Effector memory CD4-positive, alpha-beta T cell (primary cell): ENCODE results near the gene LDLRAD3.

ENCODE experiments used
- DNase-seq, 3 donors: peaks; one replicate each; pipeline ENCODE4 v3.0.0-alpha.2; 2020
- H3K27ac ChIP-seq: 2 replicates; pipeline ENCODE4 v1.7.0; 2013; ENCODE audit warnings: mild to moderate bottlenecking, low read length, moderate library complexity; ENCODE audit not compliant: insufficient read depth, poor library complexity, severe bottlenecking
- H3K27me3 ChIP-seq: replicated peaks from 2 replicates; pipeline ENCODE4 v1.7.0; 2013; ENCODE audit warnings: mild to moderate bottlenecking, low read length; ENCODE audit not compliant: insufficient read depth, control insufficient read depth, poor library complexity, severe bottlenecking
- H3K36me3 ChIP-seq: 2 replicates; pipeline ENCODE4 v1.7.0; 2013; ENCODE audit warnings: mild to moderate bottlenecking, low read length, moderate library complexity; ENCODE audit not compliant: control insufficient read depth, insufficient read depth
- H3K4me1 ChIP-seq: 2 replicates; pipeline ENCODE4 v1.7.0; 2013; ENCODE audit warnings: low read length, mild to moderate bottlenecking; ENCODE audit not compliant: control insufficient read depth, insufficient read depth, poor library complexity, severe bottlenecking
- H3K4me3 ChIP-seq: 2 replicates; pipeline ENCODE4 v1.7.0; 2013; ENCODE audit warnings: low read length, low read depth, mild to moderate bottlenecking; ENCODE audit not compliant: insufficient read depth, poor library complexity, severe bottlenecking
- H3K9me3 ChIP-seq: 2 replicates; pipeline ENCODE4 v1.7.0; 2013; ENCODE audit warnings: mild to moderate bottlenecking, low read length, moderate library complexity; ENCODE audit not compliant: control insufficient read depth

The LDLRAD3 gene

DNA sequence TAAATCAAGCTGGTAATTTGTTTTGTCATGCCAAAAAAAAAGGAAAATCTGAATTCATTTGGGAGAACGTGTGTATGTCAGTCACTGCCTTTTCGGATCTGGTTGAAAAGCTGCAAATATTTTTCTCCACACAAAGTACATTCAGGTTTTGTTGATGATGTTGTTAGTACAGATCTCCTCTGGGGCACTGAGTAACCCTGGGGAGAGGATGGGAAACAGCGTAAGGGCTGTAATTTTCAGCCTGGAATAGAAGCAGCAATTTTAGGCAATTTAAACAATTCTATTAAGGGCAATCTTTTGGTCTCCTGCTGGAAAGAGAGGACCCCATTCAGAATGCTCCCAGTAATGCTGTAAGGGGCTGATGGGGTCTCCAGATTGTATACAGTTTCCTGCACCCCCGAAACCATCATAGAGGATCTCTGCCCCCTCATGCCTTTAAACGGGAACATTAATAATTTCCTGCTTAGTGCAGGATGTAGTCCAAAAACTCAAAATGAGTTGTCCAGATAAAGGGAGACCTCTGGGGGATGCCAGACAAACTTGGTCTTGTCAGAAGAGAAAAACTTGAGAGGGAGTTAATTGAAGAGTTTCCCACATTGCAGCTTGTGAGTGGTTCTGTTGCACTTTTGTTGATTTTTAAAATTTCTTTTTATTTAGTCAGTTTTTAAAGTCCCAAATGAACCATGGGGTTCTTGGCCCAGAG is 213.1 kb downstream of the LDLRAD3 start:
- no peaks in the 10 kb centered on the region for H3K27me3 ChIP-seq
- DNase-seq: no peak
- H3K27ac ChIP-seq: no peak overlapping the region
- H3K36me3 ChIP-seq: no peaks in the 10 kb centered on the region
- H3K4me1 ChIP-seq: no peaks in the 10 kb centered on the region
- H3K9me3 ChIP-seq: no peaks in the 10 kb centered on the region
- H3K4me3 ChIP-seq: no peak overlapping the region

DNA sequence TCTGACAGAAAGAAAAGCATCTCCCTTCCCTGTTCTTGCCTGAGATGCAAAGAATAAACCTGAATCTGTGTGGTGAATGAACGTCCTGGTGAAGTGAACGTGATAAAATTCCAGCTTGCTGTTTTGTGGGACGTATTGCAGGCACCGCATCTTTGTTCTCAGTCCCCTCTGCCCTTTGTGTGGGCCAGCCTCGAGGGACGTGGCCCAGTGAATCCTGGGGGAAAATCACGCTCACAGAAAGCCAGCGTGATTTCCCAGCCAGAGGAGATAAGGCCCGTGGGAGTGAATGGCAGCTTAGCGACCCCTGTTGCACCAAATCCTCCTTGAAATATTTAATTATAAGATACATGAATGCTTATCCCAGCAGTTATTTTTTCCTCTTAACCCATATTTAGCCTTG is 216.2 kb downstream of the LDLRAD3 start:
- Histone ChIP-seq H3K36me3 (no peaks in the 10 kb centered on the region), H3K4me3 (no peak overlapping the region), H3K27ac (no peak overlapping the region), H3K4me1 (no peaks in the 10 kb centered on the region), H3K9me3 (no peaks in the 10 kb centered on the region), H3K27me3 (no peaks in the 10 kb centered on the region)
- DNase-seq: no peak

DNA sequence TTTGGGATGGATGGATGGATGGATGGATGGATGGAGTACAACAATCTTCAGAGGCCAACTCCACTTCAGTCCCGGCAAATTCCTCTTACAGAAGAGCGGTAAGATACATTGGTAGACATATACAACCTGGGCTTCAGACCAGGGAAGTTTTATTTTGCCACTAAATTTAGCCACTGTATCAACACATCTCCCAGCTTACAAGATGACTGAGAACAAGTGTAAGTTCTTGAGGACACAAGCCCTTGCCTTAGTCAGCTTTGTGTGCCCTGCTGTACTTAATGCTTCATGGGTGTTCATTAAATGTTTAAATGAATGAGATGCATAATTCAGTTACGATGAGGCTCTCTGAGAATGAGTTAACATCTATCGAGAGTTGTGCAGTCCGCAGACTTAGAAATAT is 217.7 kb downstream of the LDLRAD3 start:
- no peaks in the 10 kb centered on the region for H3K36me3 ChIP-seq
- DNase-seq: no peak
- H3K27ac ChIP-seq: no peak overlapping the region
- no peaks in the 10 kb centered on the region for H3K9me3 ChIP-seq
- no peaks in the 10 kb centered on the region for H3K4me1 ChIP-seq
- H3K27me3 ChIP-seq: no peaks in the 10 kb centered on the region
- no peak overlapping the region for H3K4me3 ChIP-seq

DNA sequence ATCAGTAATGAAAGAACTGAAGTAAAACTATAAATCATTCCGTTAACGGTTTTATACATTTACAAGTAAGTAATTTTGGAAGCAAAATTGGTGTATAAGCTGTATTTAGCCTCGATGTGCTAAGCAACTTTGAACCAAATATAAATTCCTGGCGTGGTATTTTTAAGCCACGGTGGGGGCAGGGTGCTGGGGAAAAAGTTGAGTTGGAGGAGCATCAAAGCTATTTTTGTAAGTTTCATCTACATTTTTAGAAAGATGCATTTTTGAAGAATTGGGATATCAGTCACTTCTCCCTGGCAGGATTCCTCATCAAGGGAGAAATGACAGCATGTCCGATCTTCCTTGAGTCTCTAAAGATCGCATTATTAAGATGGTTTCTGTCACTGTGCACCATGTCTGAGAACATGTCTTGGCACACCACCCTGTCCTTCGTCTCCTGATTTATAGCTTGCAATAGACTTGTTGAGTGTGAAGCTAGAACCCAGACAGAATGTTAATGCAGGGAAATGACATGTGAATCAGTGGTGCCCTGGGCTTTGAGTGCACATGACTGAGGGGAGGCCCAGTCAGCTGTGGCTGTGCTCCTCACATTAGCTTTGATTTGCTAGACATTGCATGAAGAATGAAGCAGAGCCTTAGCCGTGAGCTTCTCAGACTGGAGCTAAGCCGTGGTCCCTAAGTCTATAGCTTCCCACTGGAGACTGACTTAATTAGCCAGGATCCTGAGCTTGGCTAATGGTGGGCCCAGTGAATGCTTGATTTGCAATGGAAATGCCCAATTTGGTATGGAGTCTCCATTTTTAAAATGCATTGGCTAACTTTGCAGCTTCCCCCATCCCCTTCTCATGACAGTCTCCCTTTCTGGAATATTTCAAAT is 218.4 kb downstream of the LDLRAD3 start:
- H3K27ac ChIP-seq: no peak overlapping the region
- no peak overlapping the region for H3K4me3 ChIP-seq
- no peak for DNase-seq
- H3K9me3 ChIP-seq: no peaks in the 10 kb centered on the region
- H3K27me3 ChIP-seq: no peaks in the 10 kb centered on the region
- H3K36me3 ChIP-seq: no peaks in the 10 kb centered on the region
- no peaks in the 10 kb centered on the region for H3K4me1 ChIP-seq

DNA sequence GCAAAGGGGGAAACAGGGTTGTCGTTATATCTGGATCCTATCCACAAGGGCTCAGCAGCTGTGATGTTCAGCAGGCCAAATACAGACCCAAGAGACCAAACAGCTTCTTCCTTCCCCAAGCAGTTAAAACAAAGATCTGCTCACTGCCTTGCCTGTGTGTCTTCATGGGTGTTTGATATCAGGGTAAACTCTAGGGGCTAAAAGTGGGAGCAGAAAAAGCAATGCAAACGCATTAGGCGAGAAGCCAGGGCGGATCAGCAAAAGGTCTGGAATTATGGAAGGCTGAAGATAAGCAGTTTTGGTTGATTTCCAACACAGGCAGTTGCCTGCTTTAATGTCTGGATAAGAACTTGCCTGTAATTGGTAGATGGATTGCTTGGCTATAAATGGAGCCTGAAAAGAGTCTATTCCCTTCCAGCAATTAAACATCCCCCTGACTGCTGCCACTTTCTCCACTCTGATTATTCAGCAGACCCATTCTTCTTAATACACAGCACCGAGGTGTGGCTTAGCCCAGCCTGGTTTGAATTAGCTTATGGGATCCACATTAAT is 219.1 kb downstream of the LDLRAD3 start:
- no peaks in the 10 kb centered on the region for H3K27me3 ChIP-seq
- H3K36me3 ChIP-seq: no peaks in the 10 kb centered on the region
- no peak for DNase-seq
- H3K27ac ChIP-seq: no peak overlapping the region
- H3K4me1 ChIP-seq: no peaks in the 10 kb centered on the region
- no peak overlapping the region for H3K4me3 ChIP-seq
- no peaks in the 10 kb centered on the region for H3K9me3 ChIP-seq

DNA sequence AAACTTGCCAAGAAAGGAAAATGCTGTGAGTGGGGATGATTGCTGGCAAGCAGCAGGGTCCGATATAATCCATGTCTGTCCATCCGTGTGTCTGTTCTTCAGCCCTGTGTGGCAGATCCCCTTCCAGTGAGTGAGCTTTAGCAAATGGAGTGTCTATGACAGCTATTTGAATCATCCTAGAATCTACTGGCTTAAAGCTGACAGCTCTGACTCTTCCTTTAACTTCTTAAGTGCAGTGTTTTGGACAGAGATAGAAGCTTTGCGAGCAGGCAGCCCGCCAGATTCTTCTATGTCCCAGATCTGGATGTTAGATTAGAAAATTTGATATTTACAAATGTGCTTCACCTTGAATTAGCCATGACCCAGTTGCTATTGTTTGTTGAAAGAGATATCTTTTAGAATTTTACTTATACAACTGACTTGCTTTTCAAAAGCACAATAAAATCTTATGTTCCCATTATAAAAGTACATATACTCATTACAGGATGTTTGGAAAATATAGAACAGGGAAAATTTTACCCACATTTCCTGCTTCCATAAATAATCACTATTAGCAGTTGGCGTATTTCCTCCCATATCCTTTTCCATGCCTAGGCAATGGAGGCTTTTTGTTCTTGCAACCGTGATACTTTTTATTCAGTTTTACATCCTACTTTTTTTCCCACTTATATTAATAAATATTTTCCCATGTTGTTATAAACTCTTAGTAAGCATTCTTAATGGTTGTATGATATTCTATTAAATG is 220.8 kb downstream of the LDLRAD3 start:
- no peak for DNase-seq
- no peaks in the 10 kb centered on the region for H3K36me3 ChIP-seq
- no peak overlapping the region for H3K4me3 ChIP-seq
- H3K27me3 ChIP-seq: no peaks in the 10 kb centered on the region
- no peak overlapping the region for H3K27ac ChIP-seq
- no peaks in the 10 kb centered on the region for H3K4me1 ChIP-seq
- H3K9me3 ChIP-seq: no peaks in the 10 kb centered on the region

DNA sequence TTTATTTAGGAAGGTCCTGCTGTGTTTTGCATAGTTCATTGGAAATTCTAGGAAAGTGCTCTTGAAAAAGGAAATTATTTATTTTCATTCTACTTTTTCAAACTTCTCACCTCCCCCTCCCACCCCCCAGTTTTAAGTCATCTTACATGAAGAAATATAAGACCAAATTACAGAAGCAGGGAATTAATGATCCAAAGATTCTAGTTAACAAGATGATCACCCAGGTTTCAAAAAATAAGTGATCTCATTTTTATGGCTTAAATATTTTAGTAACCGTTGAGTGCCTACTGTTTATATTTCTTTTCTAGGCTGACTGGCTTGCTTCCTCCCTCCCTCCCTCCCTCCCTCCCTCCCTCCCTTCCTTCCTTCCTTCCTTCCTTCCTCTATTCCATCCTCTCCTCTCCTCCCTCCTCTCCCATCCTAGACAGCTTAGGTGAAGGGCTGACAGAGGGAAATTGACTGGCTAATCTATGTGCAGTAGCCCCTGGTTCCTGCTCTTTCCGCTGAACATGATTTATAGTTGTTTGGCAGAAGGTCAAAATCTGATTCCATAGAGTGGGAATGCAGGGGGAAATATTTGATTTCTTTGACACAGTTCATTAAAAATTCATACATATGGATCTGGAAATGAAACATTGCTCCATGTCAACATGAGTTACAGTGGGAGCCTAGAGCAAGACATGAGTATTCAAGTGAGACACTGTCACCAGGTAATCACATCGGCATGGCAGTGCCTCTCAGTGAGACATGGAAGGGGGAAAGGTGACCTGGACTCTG is 221.9 kb downstream of the LDLRAD3 start:
- Histone ChIP-seq H3K36me3 (no peaks in the 10 kb centered on the region), H3K27ac (no peak overlapping the region), H3K4me1 (no peaks in the 10 kb centered on the region), H3K9me3 (no peaks in the 10 kb centered on the region), H3K4me3 (no peak overlapping the region), H3K27me3 (no peaks in the 10 kb centered on the region)
- no peak for DNase-seq

DNA sequence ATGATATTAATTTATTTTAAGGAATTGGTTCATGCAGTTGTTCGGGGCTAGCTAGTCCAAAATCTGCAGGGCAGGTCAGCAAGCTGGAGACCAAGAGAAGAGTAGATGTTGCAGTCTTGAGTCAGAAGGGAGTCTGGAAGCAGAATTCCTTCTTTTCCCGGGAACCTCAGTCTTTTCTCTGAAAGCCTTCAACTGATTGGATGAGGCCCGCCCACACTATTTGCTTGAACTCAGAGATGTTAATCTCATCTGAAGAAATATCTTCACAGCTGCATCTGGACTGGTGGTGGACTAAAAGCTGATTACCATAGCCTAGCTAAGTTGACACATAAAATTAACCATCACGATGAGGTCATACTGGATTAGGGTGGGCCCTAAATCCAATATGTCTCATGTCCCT is 223.2 kb downstream of the LDLRAD3 start:
- no peak overlapping the region for H3K4me3 ChIP-seq
- H3K4me1 ChIP-seq: no peaks in the 10 kb centered on the region
- DNase-seq: no peak
- no peaks in the 10 kb centered on the region for H3K9me3 ChIP-seq
- H3K27me3 ChIP-seq: no peaks in the 10 kb centered on the region
- no peaks in the 10 kb centered on the region for H3K36me3 ChIP-seq
- H3K27ac ChIP-seq: no peak overlapping the region

DNA sequence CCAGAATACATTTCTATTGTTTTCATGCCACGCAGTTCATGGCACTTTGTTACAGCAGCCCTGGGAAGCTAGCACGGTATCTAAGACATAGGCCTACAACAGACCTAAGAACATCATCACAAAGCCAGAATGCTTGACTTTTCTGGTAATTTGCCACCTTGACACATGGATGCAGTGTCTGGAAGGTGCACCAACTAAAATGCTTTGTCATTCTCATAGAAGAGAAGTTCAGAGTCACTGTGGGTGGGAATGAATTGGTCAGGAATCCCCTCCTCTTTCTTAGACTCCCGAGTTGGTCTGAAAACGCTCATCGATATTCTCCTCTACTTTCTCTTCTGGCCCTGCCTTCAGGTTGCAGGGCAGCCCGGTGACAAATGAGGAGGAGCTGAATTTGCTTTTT is 223.9 kb downstream of the LDLRAD3 start:
- H3K27me3 ChIP-seq: no peaks in the 10 kb centered on the region
- no peak for DNase-seq
- H3K9me3 ChIP-seq: no peaks in the 10 kb centered on the region
- H3K4me3 ChIP-seq: no peak overlapping the region
- H3K27ac ChIP-seq: no peak overlapping the region
- no peaks in the 10 kb centered on the region for H3K36me3 ChIP-seq
- no peaks in the 10 kb centered on the region for H3K4me1 ChIP-seq
